HG03025 (cell line): Measurements from ENCODE around the gene NETO1.

ENCODE experiments used
- ATAC-seq: cut with Tn5 transposase; IDR thresholded peaks from one replicate; pipeline ENCODE4 v1.9.1; 2021; ENCODE audit warnings: mild to moderate bottlenecking, moderate library complexity; ENCODE audit not compliant: unreplicated experiment, low FRiP score

Gene NETO1, protein sequence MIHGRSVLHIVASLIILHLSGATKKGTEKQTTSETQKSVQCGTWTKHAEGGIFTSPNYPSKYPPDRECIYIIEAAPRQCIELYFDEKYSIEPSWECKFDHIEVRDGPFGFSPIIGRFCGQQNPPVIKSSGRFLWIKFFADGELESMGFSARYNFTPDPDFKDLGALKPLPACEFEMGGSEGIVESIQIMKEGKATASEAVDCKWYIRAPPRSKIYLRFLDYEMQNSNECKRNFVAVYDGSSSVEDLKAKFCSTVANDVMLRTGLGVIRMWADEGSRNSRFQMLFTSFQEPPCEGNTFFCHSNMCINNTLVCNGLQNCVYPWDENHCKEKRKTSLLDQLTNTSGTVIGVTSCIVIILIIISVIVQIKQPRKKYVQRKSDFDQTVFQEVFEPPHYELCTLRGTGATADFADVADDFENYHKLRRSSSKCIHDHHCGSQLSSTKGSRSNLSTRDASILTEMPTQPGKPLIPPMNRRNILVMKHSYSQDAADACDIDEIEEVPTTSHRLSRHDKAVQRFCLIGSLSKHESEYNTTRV

DNA sequence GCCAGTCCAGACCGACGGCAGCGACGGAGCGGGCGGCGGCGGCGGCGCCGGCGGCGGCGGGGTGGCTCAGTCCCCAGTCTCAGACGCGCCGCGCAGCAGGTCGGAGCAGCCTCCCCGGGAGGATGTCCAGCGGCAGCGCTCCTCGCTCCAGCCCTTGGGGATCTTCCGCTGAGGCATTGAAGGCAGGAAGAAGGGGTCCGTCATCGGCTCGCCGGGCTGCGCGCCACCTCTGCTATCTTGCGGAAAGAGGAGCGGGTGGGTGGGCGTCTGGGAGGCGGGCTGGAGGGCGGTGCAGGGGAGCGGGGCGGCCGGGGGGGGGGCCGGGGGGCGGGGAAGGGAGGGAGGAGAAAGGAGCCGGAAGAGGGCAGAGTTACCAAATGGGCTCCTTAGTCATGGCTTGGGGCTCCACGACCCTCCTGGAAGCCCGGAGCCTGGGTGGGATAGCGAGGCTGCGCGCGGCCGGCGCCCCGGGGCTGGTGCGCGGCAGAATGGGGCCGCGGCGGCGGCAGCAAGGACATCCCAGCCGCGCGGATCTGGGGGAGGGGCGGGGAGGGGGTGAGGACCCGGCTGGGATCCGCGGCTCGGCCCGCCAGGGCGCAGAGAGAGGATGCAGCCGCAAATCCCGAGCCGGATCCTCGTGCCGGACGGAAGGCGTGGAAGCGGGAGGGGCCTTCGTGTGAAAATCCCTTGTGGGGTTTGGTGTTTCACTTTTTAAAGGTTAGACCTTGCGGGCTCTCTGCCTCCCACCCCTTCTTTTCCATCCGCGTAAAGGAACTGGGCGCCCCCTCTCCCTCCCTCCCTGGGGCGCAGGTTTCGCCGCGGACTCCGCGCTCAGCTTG lies at the start of gene NETO1:
Gene NETO1 (minus strand): TSS at position 242 of the 839 bp plus-strand sequence. CDS start 696 bp downstream, outside the sequence.
- no peak for ATAC-seq

DNA sequence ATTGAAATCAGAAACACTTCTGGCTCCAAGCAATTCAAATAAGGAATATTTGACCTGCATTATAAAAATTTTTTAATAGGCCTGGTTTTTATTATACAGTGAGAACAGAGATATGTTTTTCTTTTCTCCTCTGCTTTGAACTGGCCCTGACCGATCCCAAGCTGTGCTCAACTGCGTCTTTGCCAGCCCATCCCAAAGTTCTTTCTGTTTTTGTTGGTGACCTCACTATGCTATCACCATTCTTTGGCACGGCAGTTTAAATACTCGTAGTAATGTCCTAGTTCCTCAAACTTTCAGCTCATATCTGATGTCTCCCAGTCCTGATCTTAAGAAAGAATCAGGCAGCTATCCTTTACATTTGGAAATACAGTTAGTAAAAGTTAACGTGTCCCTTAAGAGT lies 42.3 kb upstream of the NETO1 start:
- no peak for ATAC-seq

DNA sequence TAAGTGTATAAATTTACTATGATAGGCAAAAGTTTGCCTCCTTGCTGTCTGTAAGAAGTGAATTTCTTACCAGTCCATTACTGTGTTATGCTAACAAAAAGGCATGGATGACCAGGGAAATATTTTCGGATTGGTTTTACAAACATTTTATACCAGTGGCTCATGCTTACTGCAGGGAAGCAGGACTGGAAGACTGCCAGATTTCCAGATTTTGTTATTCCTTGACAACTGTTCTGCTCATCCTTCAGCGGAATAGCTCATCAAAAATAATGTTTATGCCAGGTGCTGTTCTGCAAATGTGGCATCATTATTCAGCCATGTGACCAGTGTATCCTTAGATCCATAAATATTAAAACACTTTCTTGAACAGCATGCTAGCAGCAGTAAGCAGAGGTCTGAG lies 40.4 kb upstream of the NETO1 start:
- no peak for ATAC-seq

DNA sequence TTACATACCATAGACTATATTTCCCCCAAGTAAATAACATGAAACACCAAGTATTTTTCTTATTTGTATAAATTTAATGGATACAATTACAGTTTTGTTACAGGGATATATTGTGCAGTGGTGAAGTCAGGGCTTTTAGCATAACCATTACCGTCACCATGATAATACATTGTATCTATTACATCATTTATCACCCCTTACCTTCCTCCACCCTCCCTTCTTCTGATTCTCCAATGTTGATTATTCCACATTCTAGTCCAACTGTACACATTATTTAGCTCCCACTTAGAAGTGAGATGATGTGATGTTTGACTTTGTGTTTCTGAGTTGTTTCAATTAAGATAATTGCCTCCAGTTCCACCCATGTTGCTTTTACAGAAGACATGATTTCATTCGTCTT lies 35.2 kb upstream of the NETO1 start:
- no peak for ATAC-seq

GRCh38 chr18:72899338-72899737 lies 31.6 kb upstream of the NETO1 start:
- no peak for ATAC-seq

DNA sequence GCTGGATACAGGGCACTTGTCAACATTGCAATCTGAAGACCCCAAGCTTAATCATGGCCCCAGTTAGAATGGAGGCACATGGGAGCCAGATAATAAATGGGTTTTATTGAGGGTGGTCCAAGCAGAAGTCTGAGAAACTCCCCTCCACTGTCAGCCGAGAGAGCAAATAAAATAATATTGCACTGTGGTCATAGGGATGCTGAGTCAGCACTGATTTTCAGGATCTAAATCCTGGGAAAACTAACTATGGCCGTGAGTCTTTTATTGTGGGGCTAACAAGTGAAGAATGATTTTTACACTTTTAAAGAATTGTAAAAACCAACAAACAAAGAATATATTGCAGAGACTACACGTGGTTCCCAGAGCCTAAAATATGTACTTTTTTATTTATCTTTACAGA lies 31.1 kb upstream of the NETO1 start:
- no peak for ATAC-seq

- ATAC-seq, result no peak
These were observed 27.8 kb upstream of the NETO1 start for GRCh38 chr18:72895548-72895947.

DNA sequence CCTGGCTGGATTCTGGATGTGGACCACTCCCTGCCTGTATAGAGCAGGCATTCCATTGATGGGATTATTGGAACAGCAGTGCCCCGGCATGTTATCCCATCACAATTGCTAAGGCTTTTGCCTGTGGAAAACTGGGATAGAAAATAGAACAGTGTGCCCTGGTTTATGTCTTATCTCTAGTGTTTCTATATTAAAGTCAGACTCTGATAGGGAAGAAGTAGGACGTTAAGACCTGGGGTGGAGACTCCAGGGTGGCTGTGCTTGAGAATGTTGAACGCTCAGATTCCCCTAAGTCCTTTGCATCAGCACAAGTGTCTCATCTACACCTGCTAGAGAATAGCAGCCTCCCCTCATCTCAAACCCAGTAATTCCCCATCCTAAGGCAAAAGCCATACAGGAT lies 10.8 kb upstream of the NETO1 start:
- ATAC-seq, result no peak

GRCh38 chr18:72878143-72878542 lies 10.4 kb upstream of the NETO1 start:
- ATAC-seq, result no peak

GRCh38 chr18:72871091-72871490 lies 3.3 kb upstream of the NETO1 start:
- ATAC-seq, result no peak

GRCh38 chr18:72869226-72870185 lies 1.7 kb upstream of the NETO1 start:
- ATAC-seq, result no peak

GRCh38 chr18:72868585-72869225 lies 918 bp upstream of the NETO1 start:
- ATAC-seq, result no peak

DNA sequence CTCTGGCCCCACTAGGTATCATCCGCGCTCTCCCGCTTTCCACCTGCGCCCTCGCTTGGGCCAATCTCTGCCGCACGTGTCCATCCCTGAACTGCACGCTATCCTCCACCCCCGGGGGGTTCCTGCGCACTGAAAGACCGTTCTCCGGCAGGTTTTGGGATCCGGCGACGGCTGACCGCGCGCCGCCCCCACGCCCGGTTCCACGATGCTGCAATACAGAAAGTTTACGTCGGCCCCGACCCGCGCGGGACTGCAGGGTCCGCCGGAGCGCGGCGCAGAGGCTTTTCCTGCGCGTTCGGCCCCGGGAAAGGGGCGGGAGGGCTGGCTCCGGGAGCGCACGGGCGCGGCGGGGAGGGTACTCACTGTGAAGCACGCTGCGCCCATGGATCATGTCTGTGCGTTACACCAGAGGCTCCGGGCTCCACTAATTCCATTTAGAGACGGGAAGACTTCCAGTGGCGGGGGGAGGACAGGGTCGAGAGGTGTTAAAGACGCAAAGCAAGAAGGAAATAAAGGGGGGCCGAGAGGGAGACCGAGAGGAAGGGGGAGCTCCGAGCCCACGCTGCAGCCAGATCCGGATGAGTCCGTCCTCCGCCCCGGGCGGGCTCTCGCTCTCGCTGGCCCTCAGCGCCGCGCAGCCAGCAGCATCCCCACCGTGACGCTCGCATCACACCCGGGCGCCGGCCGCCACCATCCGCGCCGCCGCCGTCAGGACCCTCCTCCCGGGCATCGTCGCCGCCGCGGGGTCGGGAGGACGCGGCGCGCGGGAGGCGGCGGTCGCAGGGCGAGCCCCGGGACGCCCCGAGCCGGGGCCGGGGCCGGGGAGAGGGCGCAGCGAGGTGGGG lies 664 bp downstream of the NETO1 start:
- no peak for ATAC-seq

DNA sequence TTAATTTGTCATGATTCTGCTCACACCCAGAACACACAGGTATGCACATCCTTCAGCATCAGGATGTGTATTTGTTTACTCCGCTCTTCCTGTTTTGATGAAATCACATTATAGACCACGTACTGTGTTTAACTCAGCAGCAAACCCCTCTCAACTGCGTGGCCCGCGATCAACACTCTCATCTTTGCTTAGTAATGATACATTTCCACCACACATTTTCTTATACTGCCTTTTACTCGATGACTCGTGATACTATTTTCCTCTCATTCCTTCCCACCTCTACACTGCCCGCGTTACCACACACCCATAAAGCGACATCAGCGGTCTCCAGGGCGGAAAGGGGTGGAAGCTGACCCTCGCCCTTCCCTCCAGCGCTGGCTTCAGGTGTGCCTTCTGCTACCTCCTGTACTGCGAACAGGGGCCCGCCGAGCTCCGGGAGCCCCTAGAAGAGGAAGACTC lies 1.3 kb downstream of the NETO1 start:
- ATAC-seq, result no peak

GRCh38 chr18:72863754-72864153 lies 4.0 kb downstream of the NETO1 start:
- no peak for ATAC-seq

- no peak for ATAC-seq
These were observed 8.7 kb downstream of the NETO1 start for GRCh38 chr18:72859088-72859487.

GRCh38 chr18:72849671-72850070 lies 18.1 kb downstream of the NETO1 start:
- no peak for ATAC-seq

- no peak for ATAC-seq
These were observed 19.1 kb downstream of the NETO1 start for GRCh38 chr18:72848503-72849237.
